ENCODE data around the gene GAREM1. TPM values are rescaled to one million over a fixed set of nuclear protein-coding genes. Genes with fewer than 3 reads are reported as not detected.

The GAREM1 gene
- total and polyA plus RNA-seq, 12 donors: 3.5 to 69.5 (median 23.0) TPM

GRCh38 chr18:32443033-32443705 lies 27.5 kb downstream of the GAREM1 start:
- no peak for DNase-seq
- WGBS, 4 donors: 62 to 73% (median 68%) methylated on average over 2 of the region's 2 CpGs
- no peak overlapping the region for H3K27ac ChIP-seq
- H3K9me3 ChIP-seq (replicated peaks in 1 of 3): no peaks in the 10 kb centered on the region
- TF ChIP-seq POLR2A (IDR thresholded peaks at IDR 0.05): no peak
- no peak for TF ChIP-seq CTCF (IDR thresholded peaks at IDR 0.05)
- H3K27me3 ChIP-seq: no peaks in the 10 kb centered on the region
- no peak overlapping the region for H3K4me3 ChIP-seq
- intact Hi-C loops (cut with DNase I): no loop called here
- H3K36me3 ChIP-seq (replicated peaks in 1 of 2): no peaks in the 10 kb centered on the region
- peaks cover 0 to 25% of the 10 kb centered on the region in 2 donors for H3K4me1 ChIP-seq (replicated peaks in 1 of 2)

GRCh38 chr18:32442575-32442974 lies 28.1 kb downstream of the GAREM1 start:
- no peak for TF ChIP-seq POLR2A (IDR thresholded peaks at IDR 0.05)
- no peak for TF ChIP-seq CTCF (IDR thresholded peaks at IDR 0.05)
- Histone ChIP-seq H3K27ac (no peak overlapping the region), H3K4me1 (replicated peaks in 1 of 2) (peaks cover 0 to 31% of the 10 kb centered on the region in 2 donors), H3K4me3 (no peak overlapping the region), H3K9me3 (replicated peaks in 1 of 3) (no peaks in the 10 kb centered on the region), H3K36me3 (replicated peaks in 1 of 2) (no peaks in the 10 kb centered on the region), H3K27me3 (no peaks in the 10 kb centered on the region)
- DNase-seq: no peak
- intact Hi-C loops (cut with DNase I): no loop called here

GRCh38 chr18:32441533-32441932 lies 29.1 kb downstream of the GAREM1 start:
- TF ChIP-seq CTCF (IDR thresholded peaks at IDR 0.05) (no peak), POLR2A (IDR thresholded peaks at IDR 0.05) (no peak)
- H3K27ac ChIP-seq: no peak overlapping the region
- intact Hi-C loops (cut with DNase I): no loop called here
- 56 to 85% (median 75%) methylated on average over 8 of the region's 8 CpGs for WGBS, 4 donors
- peaks cover 0 to 42% of the 10 kb centered on the region in 2 donors for H3K4me1 ChIP-seq (replicated peaks in 1 of 2)
- H3K27me3 ChIP-seq: no peaks in the 10 kb centered on the region
- no peak for DNase-seq
- H3K9me3 ChIP-seq (replicated peaks in 1 of 3): no peaks in the 10 kb centered on the region
- H3K36me3 ChIP-seq (replicated peaks in 1 of 2): no peaks in the 10 kb centered on the region
- no peak overlapping the region for H3K4me3 ChIP-seq

GRCh38 chr18:32440518-32440917 lies 30.2 kb downstream of the GAREM1 start:
- 91 to 96% (median 94%) methylated on average over 4 of the region's 4 CpGs for WGBS, 4 donors
- no peak for DNase-seq
- H3K36me3 ChIP-seq (replicated peaks in 1 of 2): no peaks in the 10 kb centered on the region
- H3K27me3 ChIP-seq: no peaks in the 10 kb centered on the region
- intact Hi-C loops (cut with DNase I): no loop called here
- H3K9me3 ChIP-seq (replicated peaks in 1 of 3): no peaks in the 10 kb centered on the region
- no peak overlapping the region for H3K27ac ChIP-seq
- TF ChIP-seq CTCF (IDR thresholded peaks at IDR 0.05): no peak
- no peak for TF ChIP-seq POLR2A (IDR thresholded peaks at IDR 0.05)
- no peak overlapping the region for H3K4me3 ChIP-seq
- peaks cover 0 to 51% of the 10 kb centered on the region in 2 donors for H3K4me1 ChIP-seq (replicated peaks in 1 of 2)
